Activated T-cell treated with anti-CD3 and anti-CD28 coated beads for 48 hours (primary cell): ENCODE measurements around the gene SMIM22.

Experiments
- DNase-seq: peaks from one replicate; pipeline ENCODE4 v3.0.0-alpha.2; 2020; ENCODE audit warnings: low read depth

Gene SMIM22, protein sequence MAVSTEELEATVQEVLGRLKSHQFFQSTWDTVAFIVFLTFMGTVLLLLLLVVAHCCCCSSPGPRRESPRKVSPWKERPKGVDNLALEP

DNA sequence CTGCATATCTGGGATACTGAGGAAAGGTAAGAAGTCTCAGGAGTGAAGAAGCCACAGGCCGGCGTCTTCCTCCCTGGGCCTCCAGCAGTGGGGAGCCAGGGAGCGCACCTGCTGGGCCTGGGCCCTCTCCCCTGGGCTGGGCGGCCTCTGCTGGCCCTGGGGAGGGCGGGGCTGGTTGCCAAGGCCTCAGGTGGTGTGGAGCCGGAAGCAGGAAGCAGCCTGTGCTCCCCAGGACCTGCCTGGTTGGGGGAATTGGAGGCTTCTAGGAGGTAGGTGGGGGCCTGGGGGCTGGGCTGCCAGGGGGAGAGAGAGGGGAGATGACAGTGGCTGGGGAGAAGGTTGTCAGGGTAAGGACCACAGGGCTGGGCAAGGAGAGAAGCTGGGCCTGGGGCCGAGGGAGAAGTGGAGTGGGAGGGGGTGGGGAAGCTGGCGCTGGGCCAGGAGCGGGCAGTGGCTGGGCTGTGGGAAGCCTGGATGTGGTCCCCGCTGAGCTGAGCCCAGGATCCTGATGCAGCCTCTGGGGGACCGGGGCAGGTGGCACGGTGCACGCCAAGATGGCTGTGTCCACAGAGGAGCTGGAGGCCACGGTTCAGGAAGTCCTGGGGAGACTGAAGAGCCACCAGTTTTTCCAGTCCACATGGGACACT lies at the start of gene SMIM22:
Gene SMIM22 (plus strand): TSS at position 189 of the 647 bp plus-strand sequence. CDS start 366 bp downstream, at position 555.
- no peak for DNase-seq

DNA sequence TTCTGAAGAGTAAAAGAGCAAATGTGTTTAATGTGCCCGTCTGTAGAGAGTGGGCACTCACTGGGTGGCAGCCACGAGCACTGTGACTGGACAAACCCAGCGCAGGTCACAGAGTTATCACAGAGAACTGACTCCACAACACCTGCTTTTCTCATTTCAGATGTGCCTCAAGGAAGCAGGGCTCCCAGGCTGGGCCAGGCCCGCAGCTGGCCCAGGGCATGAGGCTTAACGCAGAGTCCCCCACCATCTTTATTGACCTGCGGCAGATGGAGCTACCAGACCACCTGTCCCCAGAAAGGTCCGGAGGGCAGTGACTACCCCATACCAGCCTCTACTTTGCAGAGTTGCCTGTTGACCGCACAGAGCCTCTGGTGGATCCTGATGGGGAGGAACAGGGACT lies 49.0 kb upstream of the SMIM22 start:
- no peak for DNase-seq

GRCh38 chr16:4746991-4747574 lies 48.1 kb upstream of the SMIM22 start:
- no peak for DNase-seq

- no peak for DNase-seq
Measured at GRCh38 chr16:4747906-4748681, 47.1 kb upstream of the SMIM22 start.

- no peak for DNase-seq
Measured at GRCh38 chr16:4748682-4749411, 46.3 kb upstream of the SMIM22 start.

- DNase-seq: no peak
Measured at GRCh38 chr16:4749700-4750257, 45.4 kb upstream of the SMIM22 start.

GRCh38 chr16:4750896-4751295 lies 44.3 kb upstream of the SMIM22 start:
- DNase-seq: no peak

- no peak for DNase-seq
Measured at GRCh38 chr16:4752351-4753100, 42.6 kb upstream of the SMIM22 start.

- DNase-seq: no peak
Measured at GRCh38 chr16:4753227-4753626, 41.9 kb upstream of the SMIM22 start.

- no peak for DNase-seq
Measured at GRCh38 chr16:4754865-4755264, 40.3 kb upstream of the SMIM22 start.

GRCh38 chr16:4755687-4756086 lies 39.5 kb upstream of the SMIM22 start:
- no peak for DNase-seq

DNA sequence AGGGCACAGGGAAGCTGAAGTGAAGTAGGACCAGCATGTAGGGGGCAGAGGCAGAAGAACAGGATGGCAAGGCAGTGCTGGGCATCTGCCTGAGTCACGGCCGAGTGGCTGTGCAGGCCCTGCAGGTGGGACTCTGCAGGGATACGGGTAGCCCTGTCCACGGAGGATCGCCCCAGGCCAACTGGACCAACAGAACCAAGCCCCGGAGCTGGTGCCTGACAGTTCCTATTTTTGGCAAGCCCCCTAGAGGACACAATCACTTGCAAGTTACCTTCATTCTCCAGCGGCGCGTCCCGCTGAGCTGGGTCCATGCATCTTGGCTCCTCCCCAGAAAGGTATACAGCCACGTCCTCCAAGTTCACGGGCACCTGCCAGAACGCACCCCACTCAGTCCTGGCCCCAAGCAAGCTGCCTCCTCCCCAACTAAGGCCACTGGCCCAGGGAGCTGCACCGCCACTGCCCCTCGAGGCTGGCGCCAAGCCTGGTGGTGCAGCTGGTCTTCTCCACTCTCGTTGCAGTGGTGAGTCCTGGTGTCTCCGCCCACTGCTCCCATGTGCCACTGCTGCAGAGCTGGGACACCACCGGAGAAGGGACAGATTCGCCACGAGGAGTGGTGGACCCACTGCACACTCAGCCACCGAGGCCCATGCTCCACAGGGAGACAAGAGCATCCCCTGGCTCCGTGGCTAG lies 34.8 kb upstream of the SMIM22 start:
- no peak for DNase-seq

- no peak for DNase-seq
Measured at GRCh38 chr16:4762205-4762604, 33.0 kb upstream of the SMIM22 start.

GRCh38 chr16:4763791-4764190 lies 31.4 kb upstream of the SMIM22 start:
- no peak for DNase-seq

DNA sequence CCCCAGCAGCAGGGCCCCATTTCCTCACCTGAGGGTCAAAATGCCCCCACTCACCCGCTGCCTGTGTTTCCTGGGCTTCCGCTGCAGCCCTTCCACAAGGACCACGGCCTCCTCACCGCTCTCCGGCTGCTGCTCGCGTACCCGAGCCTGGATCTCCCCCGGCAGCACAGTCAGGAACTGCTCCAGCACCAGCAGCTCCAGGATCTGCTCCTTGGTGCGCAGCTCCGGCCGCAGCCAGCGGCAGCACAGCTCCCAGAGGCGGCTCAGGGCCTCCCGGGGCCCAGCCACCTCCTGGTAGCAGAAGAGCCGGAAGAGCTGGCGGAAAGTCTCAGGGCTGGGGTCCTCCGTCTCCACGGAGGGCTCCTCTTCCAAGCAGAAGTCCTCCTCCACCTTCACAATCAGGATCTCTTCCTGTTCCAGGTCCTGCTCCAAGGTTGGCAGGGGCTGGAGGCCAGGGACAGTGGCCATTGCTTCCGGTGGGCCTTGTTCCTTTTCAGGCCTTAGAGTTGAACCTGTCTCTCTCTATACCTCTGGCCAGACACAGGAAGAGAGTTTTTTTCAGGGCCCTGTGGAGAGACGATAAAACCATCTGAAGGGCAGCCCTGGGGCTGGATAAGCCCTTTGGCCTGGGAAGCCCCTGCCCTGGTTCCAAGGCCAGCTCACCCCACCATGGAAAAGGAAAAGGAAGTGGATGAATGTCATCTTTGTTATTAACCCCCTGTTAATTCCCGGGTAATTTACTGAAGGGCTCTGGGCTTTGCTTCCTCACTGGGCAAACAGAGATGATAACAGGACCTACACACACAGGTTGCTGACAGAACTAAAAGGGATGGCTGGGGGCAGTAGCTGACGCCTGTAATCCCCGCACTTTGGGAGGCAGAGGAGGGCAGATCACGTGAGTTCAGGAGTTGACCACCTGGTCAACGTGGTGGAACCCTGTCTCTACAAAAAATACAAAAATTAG lies 29.4 kb upstream of the SMIM22 start:
- no peak for DNase-seq

GRCh38 chr16:4766875-4767628 lies 28.1 kb upstream of the SMIM22 start, which contains the start of gene ZNF500:
TSS of gene ZNF500 (minus strand) at chr16:4767162. CDS start at chr16:4765978, 1,184 bp downstream.
- peak; percentile 97 for DNase-seq

- DNase-seq: no peak
Measured at GRCh38 chr16:4767872-4768548, 27.2 kb upstream of the SMIM22 start.
